Measurements from ENCODE around the gene KRTAP5-7.

GRCh38 chr11:71490731-71491390 is 36.2 kb upstream of the KRTAP5-7 start:
- TF ChIP-seq, protein P1, sequence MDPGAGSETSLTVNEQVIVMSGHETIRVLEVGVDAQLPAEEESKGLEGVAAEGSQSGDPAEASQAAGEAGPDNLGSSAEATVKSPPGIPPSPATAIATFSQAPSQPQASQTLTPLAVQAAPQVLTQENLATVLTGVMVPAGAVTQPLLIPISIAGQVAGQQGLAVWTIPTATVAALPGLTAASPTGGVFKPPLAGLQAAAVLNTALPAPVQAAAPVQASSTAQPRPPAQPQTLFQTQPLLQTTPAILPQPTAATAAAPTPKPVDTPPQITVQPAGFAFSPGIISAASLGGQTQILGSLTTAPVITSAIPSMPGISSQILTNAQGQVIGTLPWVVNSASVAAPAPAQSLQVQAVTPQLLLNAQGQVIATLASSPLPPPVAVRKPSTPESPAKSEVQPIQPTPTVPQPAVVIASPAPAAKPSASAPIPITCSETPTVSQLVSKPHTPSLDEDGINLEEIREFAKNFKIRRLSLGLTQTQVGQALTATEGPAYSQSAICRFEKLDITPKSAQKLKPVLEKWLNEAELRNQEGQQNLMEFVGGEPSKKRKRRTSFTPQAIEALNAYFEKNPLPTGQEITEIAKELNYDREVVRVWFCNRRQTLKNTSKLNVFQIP (CRISPR knock-in tag; IDR thresholded peaks at IDR 0.05; ENCODE audit: borderline replicate concordance, low read depth) = no peak
- TF ChIP-seq, protein P2, sequence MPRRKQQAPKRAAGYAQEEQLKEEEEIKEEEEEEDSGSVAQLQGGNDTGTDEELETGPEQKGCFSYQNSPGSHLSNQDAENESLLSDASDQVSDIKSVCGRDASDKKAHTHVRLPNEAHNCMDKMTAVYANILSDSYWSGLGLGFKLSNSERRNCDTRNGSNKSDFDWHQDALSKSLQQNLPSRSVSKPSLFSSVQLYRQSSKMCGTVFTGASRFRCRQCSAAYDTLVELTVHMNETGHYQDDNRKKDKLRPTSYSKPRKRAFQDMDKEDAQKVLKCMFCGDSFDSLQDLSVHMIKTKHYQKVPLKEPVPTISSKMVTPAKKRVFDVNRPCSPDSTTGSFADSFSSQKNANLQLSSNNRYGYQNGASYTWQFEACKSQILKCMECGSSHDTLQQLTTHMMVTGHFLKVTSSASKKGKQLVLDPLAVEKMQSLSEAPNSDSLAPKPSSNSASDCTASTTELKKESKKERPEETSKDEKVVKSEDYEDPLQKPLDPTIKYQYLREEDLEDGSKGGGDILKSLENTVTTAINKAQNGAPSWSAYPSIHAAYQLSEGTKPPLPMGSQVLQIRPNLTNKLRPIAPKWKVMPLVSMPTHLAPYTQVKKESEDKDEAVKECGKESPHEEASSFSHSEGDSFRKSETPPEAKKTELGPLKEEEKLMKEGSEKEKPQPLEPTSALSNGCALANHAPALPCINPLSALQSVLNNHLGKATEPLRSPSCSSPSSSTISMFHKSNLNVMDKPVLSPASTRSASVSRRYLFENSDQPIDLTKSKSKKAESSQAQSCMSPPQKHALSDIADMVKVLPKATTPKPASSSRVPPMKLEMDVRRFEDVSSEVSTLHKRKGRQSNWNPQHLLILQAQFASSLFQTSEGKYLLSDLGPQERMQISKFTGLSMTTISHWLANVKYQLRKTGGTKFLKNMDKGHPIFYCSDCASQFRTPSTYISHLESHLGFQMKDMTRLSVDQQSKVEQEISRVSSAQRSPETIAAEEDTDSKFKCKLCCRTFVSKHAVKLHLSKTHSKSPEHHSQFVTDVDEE (CRISPR knock-in tag; IDR thresholded peaks at IDR 0.05) = no peak
- TF ChIP-seq TOX (CRISPR knock-in tag; IDR thresholded peaks at IDR 0.05; ENCODE audit: borderline replicate concordance) (no peak), TCF4 (CRISPR knock-in tag; IDR thresholded peaks at IDR 0.05; ENCODE audit: borderline replicate concordance) (no peak), ARNTL (CRISPR knock-in tag; IDR thresholded peaks at IDR 0.05; ENCODE audit: borderline replicate concordance, low read depth) (no peak), RARB (CRISPR knock-in tag; IDR thresholded peaks at IDR 0.05) (no peak), ZFP3 (CRISPR knock-in tag; IDR thresholded peaks at IDR 0.05) (no peak), ZNF70 (CRISPR knock-in tag; IDR thresholded peaks at IDR 0.05) (no peak), ZNF565 (CRISPR knock-in tag; conservative IDR thresholded peaks at IDR 0.05; ENCODE audit: low read depth) (no peak), GLIS3 (CRISPR knock-in tag; IDR thresholded peaks at IDR 0.05) (no peak)
